AG04449 (cell line): ENCODE data around the gene MX1.

Experiments
- CTCF ChIA-PET: fragments of 350-600 bp; formaldehyde crosslinking; extraction: SDS; loops from one replicate; lab custom pipeline; 2021; ENCODE audit warnings: antibody characterized with exemption; lab: Yijun Ruan, JAX
- POLR2A ChIA-PET: fragments of 400-600, 350-600 bp; formaldehyde crosslinking; extraction: SDS; loops from one replicate; lab custom pipeline; 2020; ENCODE audit warnings: antibody characterized with exemption, inconsistent platforms; lab: Yijun Ruan, JAX
- DNase-seq: peaks from one replicate; pipeline ENCODE4 v3.0.0-alpha.2; 2010; ENCODE audit warnings: low read depth, low spot score
- H3K4me3 ChIP-seq: 2 replicates; pipeline ENCODE4 v1.5.1; 2011; ENCODE audit warnings: low read depth, mild to moderate bottlenecking, control low read depth, low read length
- TF ChIP-seq, protein P1 (sequence below): IDR thresholded peaks from one replicate; pipeline ENCODE4 v1.5.1; 2011; ENCODE audit warnings: mild to moderate bottlenecking, moderate library complexity, low read length, control low read depth, inconsistent platforms; ENCODE audit not compliant: insufficient read depth; ENCODE audit errors: missing control alignments

Gene MX1

GRCh38 chr21:41433566-41433965, 7.5 kb downstream of the MX1 start:
- no peak for DNase-seq
- POLR2A ChIA-PET, result no interaction called here
- CTCF ChIA-PET, result no interaction called here

DNA sequence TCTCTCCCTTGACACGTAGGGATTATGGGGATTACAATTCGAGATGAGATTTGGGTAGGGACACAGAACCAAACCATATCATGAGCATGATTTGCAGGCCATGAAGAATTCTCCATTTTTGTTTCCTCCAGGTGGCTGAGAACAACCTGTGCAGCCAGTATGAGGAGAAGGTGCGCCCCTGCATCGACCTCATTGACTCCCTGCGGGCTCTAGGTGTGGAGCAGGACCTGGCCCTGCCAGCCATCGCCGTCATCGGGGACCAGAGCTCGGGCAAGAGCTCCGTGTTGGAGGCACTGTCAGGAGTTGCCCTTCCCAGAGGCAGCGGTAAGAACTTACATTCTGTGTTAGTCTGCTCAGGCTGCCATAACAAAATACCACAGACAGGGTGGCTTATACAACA, 9.7 kb downstream of the MX1 start:
- no peak for DNase-seq
- no peak overlapping the region for H3K4me3 ChIP-seq
- TF ChIP-seq, protein P1, sequence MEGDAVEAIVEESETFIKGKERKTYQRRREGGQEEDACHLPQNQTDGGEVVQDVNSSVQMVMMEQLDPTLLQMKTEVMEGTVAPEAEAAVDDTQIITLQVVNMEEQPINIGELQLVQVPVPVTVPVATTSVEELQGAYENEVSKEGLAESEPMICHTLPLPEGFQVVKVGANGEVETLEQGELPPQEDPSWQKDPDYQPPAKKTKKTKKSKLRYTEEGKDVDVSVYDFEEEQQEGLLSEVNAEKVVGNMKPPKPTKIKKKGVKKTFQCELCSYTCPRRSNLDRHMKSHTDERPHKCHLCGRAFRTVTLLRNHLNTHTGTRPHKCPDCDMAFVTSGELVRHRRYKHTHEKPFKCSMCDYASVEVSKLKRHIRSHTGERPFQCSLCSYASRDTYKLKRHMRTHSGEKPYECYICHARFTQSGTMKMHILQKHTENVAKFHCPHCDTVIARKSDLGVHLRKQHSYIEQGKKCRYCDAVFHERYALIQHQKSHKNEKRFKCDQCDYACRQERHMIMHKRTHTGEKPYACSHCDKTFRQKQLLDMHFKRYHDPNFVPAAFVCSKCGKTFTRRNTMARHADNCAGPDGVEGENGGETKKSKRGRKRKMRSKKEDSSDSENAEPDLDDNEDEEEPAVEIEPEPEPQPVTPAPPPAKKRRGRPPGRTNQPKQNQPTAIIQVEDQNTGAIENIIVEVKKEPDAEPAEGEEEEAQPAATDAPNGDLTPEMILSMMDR, result no peak
- ChIA-PET CTCF (no interaction called here), POLR2A (no interaction called here)

More at GRCh38 chr21:41433566-41433965, 7.5 kb downstream of the MX1 start:
- no peak overlapping the region for H3K4me3 ChIP-seq
- TF ChIP-seq, protein P1, result no peak

DNA sequence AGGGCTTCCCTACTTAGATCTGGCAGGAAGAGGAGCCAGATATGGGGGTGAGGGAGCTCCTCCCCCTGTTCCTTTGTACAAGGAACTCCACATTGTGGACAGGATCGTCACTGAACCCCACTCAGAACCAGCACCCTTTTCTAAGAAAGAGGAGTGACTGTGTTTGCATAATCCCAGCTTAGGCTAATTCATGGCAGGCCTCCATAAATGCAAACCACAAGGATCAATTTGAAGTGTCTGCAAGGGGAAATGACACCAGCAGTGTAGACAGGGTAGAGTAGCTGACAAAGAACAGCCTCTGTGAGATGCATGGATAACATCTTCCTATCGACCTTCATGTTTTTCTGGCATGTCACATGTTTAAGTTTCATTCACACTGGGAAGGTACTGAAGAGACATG, 11.7 kb downstream of the MX1 start:
- ChIA-PET CTCF (no interaction called here), POLR2A (no interaction called here)
- DNase-seq, result no peak
- TF ChIP-seq, protein P1, result no peak
- no peak overlapping the region for H3K4me3 ChIP-seq

GRCh38 chr21:41438425-41439113, 12.5 kb downstream of the MX1 start:
- TF ChIP-seq, protein P1, result no peak
- ChIA-PET CTCF (interaction anchor here (1.6 kb wide), 1 partner anchor 379 kb away, joined by 6 read pairs; no protein-coding TSS in a partner anchor), POLR2A (no interaction called here)
- DNase-seq, result no peak
- no peak overlapping the region for H3K4me3 ChIP-seq

DNA sequence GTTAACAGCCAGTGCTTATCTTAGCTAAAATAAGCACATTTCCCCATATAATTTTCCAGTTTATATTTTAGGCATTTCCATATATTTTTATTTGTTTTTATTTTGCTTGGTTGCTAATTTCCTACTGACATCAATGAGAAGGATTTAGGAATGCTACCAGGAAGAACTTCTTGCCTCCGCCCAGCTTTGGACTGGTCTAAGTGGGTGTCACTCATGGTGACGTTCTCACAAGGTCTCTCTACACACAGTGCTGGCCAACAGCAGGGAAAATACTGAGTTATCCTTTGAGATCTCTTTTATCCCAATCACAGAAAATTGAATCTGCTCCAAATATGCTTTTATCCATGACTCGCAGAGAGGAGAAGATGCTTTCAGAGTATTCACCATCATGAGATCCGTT, 13.2 kb downstream of the MX1 start:
- ChIA-PET POLR2A (no interaction called here), CTCF (interaction anchor here (0.9 to 1.6 kb wide), 3 partner anchors 21 to 378 kb away, joined by 3 to 6 read pairs (median 3); no protein-coding TSS in a partner anchor)
- no peak for DNase-seq
- H3K4me3 ChIP-seq, result no peak overlapping the region
- TF ChIP-seq, protein P1, result no peak

- CTCF ChIA-PET, result no interaction called here
- DNase-seq, result no peak
Observed at GRCh38 chr21:41441546-41441945, 15.5 kb downstream of the MX1 start.

More at GRCh38 chr21:41441546-41441945, 15.5 kb downstream of the MX1 start:
- H3K4me3 ChIP-seq, result no peak overlapping the region
- POLR2A ChIA-PET, result no interaction called here
- TF ChIP-seq, protein P1, result no peak
